ENCODE results near the gene CMPK2. TPM values are rescaled to one million over a fixed set of nuclear protein-coding genes. Genes with fewer than 3 reads are reported as not detected.

CMPK2 gene
- total RNA-seq, 1 experiment from 2014 or later = 0.80 TPM

DNA sequence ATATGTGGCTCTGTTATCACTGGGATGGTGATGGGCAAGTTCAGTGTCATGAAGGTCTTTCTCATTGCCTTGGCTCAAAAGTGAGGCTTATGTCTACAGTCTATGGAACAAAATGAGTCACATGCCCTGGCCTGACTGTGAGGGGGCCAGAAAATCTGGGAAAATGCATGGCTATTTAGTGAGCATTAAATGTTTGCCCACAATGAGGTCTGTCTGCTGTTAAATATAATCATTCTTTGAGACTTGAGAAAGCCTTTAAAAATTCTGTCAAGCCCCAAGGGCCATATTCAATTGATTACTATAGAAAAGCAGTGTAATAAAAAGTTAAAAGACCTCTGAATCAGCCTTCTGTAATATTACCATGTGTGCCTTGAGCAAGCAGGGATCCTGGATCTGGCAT lies 46.0 kb upstream of the CMPK2 start:
- Histone ChIP-seq H3K27me3 (ENCODE audit: control insufficient read depth, insufficient read depth, low read length) (peaks cover 2% of the 10 kb centered on the region; the same call in 1 of the 2 replicates), H3K27ac (ENCODE audit: low read length) (no peak overlapping the region), H3K36me3 (ENCODE audit: control insufficient read depth, insufficient read depth, low read length) (no peaks in the 10 kb centered on the region), H3K4me3 (ENCODE audit: low read depth in 2 of 2, low read length in 2 of 2) (no peak overlapping the region), H3K9me3 (ENCODE audit: control insufficient read depth, insufficient read depth, low read depth, low read length) (no peaks in the 10 kb centered on the region), H3K4me1 (ENCODE audit: control insufficient read depth, insufficient read depth, low read length) (no peaks in the 10 kb centered on the region)
- ChIA-PET POLR2A (no interaction called here), CTCF (no interaction called here)
- no peak for DNase-seq (ENCODE audit: low read depth, low spot score)
- ATAC-seq = no peak
- BruUV-seq (replicated peaks) = no TSS peak
- in situ Hi-C loops (cut with HindIII; ENCODE audit: low pct_unique_long_range_greater_than_20kb, low sequenced_read_pairs) = no loop called here
- intact Hi-C loops (cut with micrococcal nuclease; ENCODE audit: unreplicated experiment) = no loop called here
- TF ChIP-seq, protein P1, sequence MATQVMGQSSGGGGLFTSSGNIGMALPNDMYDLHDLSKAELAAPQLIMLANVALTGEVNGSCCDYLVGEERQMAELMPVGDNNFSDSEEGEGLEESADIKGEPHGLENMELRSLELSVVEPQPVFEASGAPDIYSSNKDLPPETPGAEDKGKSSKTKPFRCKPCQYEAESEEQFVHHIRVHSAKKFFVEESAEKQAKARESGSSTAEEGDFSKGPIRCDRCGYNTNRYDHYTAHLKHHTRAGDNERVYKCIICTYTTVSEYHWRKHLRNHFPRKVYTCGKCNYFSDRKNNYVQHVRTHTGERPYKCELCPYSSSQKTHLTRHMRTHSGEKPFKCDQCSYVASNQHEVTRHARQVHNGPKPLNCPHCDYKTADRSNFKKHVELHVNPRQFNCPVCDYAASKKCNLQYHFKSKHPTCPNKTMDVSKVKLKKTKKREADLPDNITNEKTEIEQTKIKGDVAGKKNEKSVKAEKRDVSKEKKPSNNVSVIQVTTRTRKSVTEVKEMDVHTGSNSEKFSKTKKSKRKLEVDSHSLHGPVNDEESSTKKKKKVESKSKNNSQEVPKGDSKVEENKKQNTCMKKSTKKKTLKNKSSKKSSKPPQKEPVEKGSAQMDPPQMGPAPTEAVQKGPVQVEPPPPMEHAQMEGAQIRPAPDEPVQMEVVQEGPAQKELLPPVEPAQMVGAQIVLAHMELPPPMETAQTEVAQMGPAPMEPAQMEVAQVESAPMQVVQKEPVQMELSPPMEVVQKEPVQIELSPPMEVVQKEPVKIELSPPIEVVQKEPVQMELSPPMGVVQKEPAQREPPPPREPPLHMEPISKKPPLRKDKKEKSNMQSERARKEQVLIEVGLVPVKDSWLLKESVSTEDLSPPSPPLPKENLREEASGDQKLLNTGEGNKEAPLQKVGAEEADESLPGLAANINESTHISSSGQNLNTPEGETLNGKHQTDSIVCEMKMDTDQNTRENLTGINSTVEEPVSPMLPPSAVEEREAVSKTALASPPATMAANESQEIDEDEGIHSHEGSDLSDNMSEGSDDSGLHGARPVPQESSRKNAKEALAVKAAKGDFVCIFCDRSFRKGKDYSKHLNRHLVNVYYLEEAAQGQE (IDR thresholded peaks at IDR 0.05; ENCODE audit: insufficient read depth in 1 of 2, low read depth in 2 of 2, low read length in 1 of 2) = no peak
- TF ChIP-seq TCF7L2 (IDR thresholded peaks at IDR 0.05; ENCODE audit: low read depth, low read length) (no peak), POLR2AphosphoS5 (IDR thresholded peaks at IDR 0.05; ENCODE audit: low read depth, low read length) (no peak), SIN3A (IDR thresholded peaks at IDR 0.05; ENCODE audit: borderline replicate concordance, insufficient read depth, low read depth, low read length) (no peak)
- TF ChIP-seq, protein P2, sequence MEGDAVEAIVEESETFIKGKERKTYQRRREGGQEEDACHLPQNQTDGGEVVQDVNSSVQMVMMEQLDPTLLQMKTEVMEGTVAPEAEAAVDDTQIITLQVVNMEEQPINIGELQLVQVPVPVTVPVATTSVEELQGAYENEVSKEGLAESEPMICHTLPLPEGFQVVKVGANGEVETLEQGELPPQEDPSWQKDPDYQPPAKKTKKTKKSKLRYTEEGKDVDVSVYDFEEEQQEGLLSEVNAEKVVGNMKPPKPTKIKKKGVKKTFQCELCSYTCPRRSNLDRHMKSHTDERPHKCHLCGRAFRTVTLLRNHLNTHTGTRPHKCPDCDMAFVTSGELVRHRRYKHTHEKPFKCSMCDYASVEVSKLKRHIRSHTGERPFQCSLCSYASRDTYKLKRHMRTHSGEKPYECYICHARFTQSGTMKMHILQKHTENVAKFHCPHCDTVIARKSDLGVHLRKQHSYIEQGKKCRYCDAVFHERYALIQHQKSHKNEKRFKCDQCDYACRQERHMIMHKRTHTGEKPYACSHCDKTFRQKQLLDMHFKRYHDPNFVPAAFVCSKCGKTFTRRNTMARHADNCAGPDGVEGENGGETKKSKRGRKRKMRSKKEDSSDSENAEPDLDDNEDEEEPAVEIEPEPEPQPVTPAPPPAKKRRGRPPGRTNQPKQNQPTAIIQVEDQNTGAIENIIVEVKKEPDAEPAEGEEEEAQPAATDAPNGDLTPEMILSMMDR (IDR thresholded peaks at IDR 0.05) = no peak

DNA sequence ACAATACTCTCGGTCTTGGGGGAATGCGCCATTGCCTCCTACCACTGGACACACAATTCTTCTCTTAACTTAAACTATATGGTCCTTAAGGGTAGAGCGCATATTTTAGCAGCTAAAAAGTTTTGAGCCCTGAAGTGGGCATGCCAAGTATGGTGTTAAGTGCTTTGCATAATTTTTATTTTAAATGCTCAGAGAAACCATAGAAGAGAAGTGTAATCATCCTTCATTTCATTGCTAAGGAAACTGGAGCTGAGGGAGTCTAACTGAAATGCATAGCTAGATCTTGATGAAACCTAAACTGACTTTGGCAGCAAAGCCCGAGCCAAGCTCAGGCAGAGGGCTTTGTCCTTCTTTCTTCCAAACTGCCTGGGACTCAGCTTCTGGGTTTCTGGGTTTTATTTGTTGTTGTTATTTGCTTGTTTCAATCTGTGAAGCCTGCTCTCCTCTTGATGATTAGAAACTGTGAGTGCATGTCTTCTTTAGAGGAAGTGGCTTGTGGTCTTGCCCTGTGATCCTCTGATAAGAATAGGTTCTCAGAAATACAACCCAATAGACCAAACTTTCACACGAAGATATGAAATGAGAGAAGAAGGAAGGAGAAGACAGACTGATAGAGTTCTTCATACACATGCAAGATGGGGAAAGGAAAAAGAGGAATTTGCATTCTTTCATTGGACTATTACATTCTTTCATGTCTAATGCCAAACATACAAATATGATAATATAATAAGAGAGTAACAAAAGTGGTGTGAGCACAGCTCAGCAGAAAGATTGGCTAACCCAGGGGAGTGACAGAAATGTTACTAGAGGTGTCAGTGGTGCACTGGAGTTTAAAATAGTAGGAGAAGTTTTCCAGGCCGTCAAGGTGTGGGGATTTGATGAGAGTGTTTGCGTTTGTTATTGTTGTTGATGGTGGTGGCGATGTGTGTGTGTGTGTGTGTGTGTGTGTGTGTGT lies 44.0 kb upstream of the CMPK2 start:
- Histone ChIP-seq H3K4me3 (ENCODE audit: low read depth in 2 of 2, low read length in 2 of 2) (no peak overlapping the region), H3K9me3 (ENCODE audit: control insufficient read depth, insufficient read depth, low read depth, low read length) (no peaks in the 10 kb centered on the region), H3K36me3 (ENCODE audit: control insufficient read depth, insufficient read depth, low read length) (no peaks in the 10 kb centered on the region), H3K27ac (ENCODE audit: low read length) (no peak overlapping the region), H3K27me3 (ENCODE audit: control insufficient read depth, insufficient read depth, low read length) (peaks cover 2% of the 10 kb centered on the region; the same call in 1 of the 2 replicates), H3K4me1 (ENCODE audit: control insufficient read depth, insufficient read depth, low read length) (no peaks in the 10 kb centered on the region)
- in situ Hi-C loops (cut with HindIII; ENCODE audit: low pct_unique_long_range_greater_than_20kb, low sequenced_read_pairs) = no loop called here
- ChIA-PET CTCF (no interaction called here), POLR2A (no interaction called here)
- TF ChIP-seq SIN3A (IDR thresholded peaks at IDR 0.05; ENCODE audit: borderline replicate concordance, insufficient read depth, low read depth, low read length) (no peak), POLR2AphosphoS5 (IDR thresholded peaks at IDR 0.05; ENCODE audit: low read depth, low read length) (no peak), TCF7L2 (IDR thresholded peaks at IDR 0.05; ENCODE audit: low read depth, low read length) (no peak)
- TF ChIP-seq, protein P2 (IDR thresholded peaks at IDR 0.05) = no peak
- TF ChIP-seq, protein P1 (IDR thresholded peaks at IDR 0.05; ENCODE audit: insufficient read depth in 1 of 2, low read depth in 2 of 2, low read length in 1 of 2) = no peak
- no TSS peak for BruUV-seq (replicated peaks)
- ATAC-seq (no peak), DNase-seq (ENCODE audit: low read depth, low spot score) (no peak)
- intact Hi-C loops (cut with micrococcal nuclease; ENCODE audit: unreplicated experiment) = no loop called here

All from Panc1 (cell line).